IMR-90 (cell line): ENCODE results near the gene SMIM41. TPM values are rescaled to one million over a fixed set of nuclear protein-coding genes. Genes with fewer than 3 reads are reported as not detected.

Source experiments
- ATAC-seq: fragments of 200-7000 bp; cut with Tn5 transposase; 2 replicates; pipeline ENCODE4 v1.9.1; 2020; ENCODE audit warnings: low read depth, mild to moderate bottlenecking, moderate library complexity
- BruUV-seq: library from RNA; stranded (reverse); fragments of 400-500 nt; replicated peaks from 2 replicates; lab custom pipeline; 2021; lab: Mats Ljungman, UMichigan
- CTCF ChIA-PET: fragments of 300-600 bp; formaldehyde crosslinking; extraction: SDS; loops from one replicate; lab custom pipeline; 2021; ENCODE audit warnings: antibody characterized with exemption; lab: Yijun Ruan, JAX
- POLR2A ChIA-PET: fragments of 300-600 bp; sonication (Branson Sonifier 250); formaldehyde crosslinking; loops from one replicate; lab custom pipeline; 2022; ENCODE audit warnings: antibody characterized with exemption; ENCODE audit not compliant: unreplicated experiment; lab: Charles Lee
- DNase-seq: peaks from one replicate; pipeline ENCODE4 v3.0.0; 2013
- H2AFZ ChIP-seq: replicated peaks from 2 replicates; pipeline ENCODE3; 2013; ENCODE audit warnings: low read length, mild to moderate bottlenecking; ENCODE audit not compliant: poor library complexity
- H2AK5ac ChIP-seq: 2 replicates; pipeline ENCODE4 v1.6.1; 2013; ENCODE audit warnings: low read depth, low read length, inconsistent platforms
- H2AK9ac ChIP-seq: replicated peaks from 2 replicates; pipeline ENCODE3; 2013; ENCODE audit warnings: mild to moderate bottlenecking, low read depth, low read length, moderate library complexity; ENCODE audit not compliant: poor library complexity
- H2BK120ac ChIP-seq: 2 replicates; pipeline ENCODE4 v1.6.1; 2013; ENCODE audit warnings: low read depth, low read length, inconsistent platforms
- H2BK15ac ChIP-seq: 3 replicates; pipeline ENCODE4 v1.6.1; 2013; ENCODE audit warnings: low read depth, low read length, inconsistent platforms
- H2BK20ac ChIP-seq: 2 replicates; pipeline ENCODE4 v1.6.1; 2013; ENCODE audit warnings: low read depth, mild to moderate bottlenecking, inconsistent platforms, low read length, moderate library complexity
- H2BK5ac ChIP-seq: 2 replicates; pipeline ENCODE4 v1.6.1; 2013; ENCODE audit warnings: mild to moderate bottlenecking, low read depth, low read length, inconsistent platforms; ENCODE audit not compliant: poor library complexity, severe bottlenecking
- H3K14ac ChIP-seq: replicated peaks from 2 replicates; pipeline ENCODE4 v1.6.1; 2013; ENCODE audit warnings: low read depth, low read length, inconsistent platforms
- H3K18ac ChIP-seq: 2 replicates; pipeline ENCODE4 v1.6.1; 2013; ENCODE audit warnings: low read depth, low read length, control low read depth
- H3K23ac ChIP-seq: 2 replicates; pipeline ENCODE4 v1.6.1; 2013; ENCODE audit warnings: low read depth, low read length, inconsistent platforms
- H3K27ac ChIP-seq: 2 replicates; pipeline ENCODE4 v1.5.1; 2013; ENCODE audit warnings: mild to moderate bottlenecking, control low read depth, low read length; ENCODE audit not compliant: insufficient read depth
- H3K27me3 ChIP-seq: 2 replicates; pipeline ENCODE4 v1.6.1; 2013; ENCODE audit warnings: low read length; ENCODE audit not compliant: control insufficient read depth, insufficient read depth
- H3K36me3 ChIP-seq: 2 replicates; pipeline ENCODE4 v1.6.1; 2013; ENCODE audit warnings: low read length, mixed read lengths; ENCODE audit not compliant: control insufficient read depth, insufficient read depth
- H3K4ac ChIP-seq: 2 replicates; pipeline ENCODE4 v1.6.1; 2013; ENCODE audit warnings: low read depth, low read length, inconsistent platforms
- H3K4me1 ChIP-seq: 2 replicates; pipeline ENCODE4 v1.6.1; 2013; ENCODE audit warnings: low read length, mixed read lengths; ENCODE audit not compliant: control insufficient read depth, insufficient read depth
- H3K4me2 ChIP-seq: 2 replicates; pipeline ENCODE4 v1.6.1; 2013; ENCODE audit warnings: low read depth, mild to moderate bottlenecking, control low read depth, low read length, moderate library complexity
- H3K4me3 ChIP-seq: 2 replicates; pipeline ENCODE4 v1.5.1; 2013; ENCODE audit warnings: low read depth, mild to moderate bottlenecking, control low read depth, low read length, moderate library complexity; ENCODE audit not compliant: insufficient read depth
- H3K56ac ChIP-seq: 2 replicates; pipeline ENCODE4 v1.6.1; 2013; ENCODE audit warnings: low read length, inconsistent platforms; ENCODE audit not compliant: insufficient read depth; ENCODE audit errors: extremely low read depth
- H3K79me1 ChIP-seq, 2 experiments: 2 replicates each; pipeline ENCODE4 v1.6.1; 2013; ENCODE audit warnings: low read length in 2 of 2, inconsistent platforms in 1 of 2, low read depth in 1 of 2
- H3K9ac ChIP-seq: 2 replicates; pipeline ENCODE4 v1.6.1; 2013; ENCODE audit warnings: low read depth, low read length, control low read depth
- H3K9me1 ChIP-seq: 2 replicates; pipeline ENCODE4 v1.6.1; 2013; ENCODE audit warnings: low read length, inconsistent platforms; ENCODE audit not compliant: insufficient read depth
- H3K9me3 ChIP-seq: 2 replicates; pipeline ENCODE4 v1.6.1; 2013; ENCODE audit warnings: low read length; ENCODE audit not compliant: control insufficient read depth, insufficient read depth
- H4K20me1 ChIP-seq: 2 replicates; pipeline ENCODE4 v1.6.1; 2013; ENCODE audit warnings: low read length, inconsistent platforms; ENCODE audit not compliant: insufficient read depth
- H4K5ac ChIP-seq: 2 replicates; pipeline ENCODE4 v1.6.1; 2013; ENCODE audit warnings: mild to moderate bottlenecking, low read depth, low read length, control low read depth
- H4K8ac ChIP-seq, 2 experiments: 2 replicates each; pipeline ENCODE4 v1.6.1; 2013; ENCODE audit warnings: low read depth in 2 of 2, low read length in 2 of 2, control low read depth in 1 of 2, inconsistent platforms in 1 of 2
- H4K91ac ChIP-seq: 2 replicates; pipeline ENCODE4 v1.6.1; 2013; ENCODE audit warnings: low read depth, low read length, inconsistent platforms; ENCODE audit not compliant: insufficient read depth
- BHLHE40 ChIP-seq: fragments of 150-350 bp; IDR thresholded peaks from 2 replicates; pipeline ENCODE4 v1.6.1; 2016; ENCODE audit warnings: mild to moderate bottlenecking, low read depth, low read length
- CEBPB ChIP-seq: IDR thresholded peaks from 2 replicates; pipeline ENCODE4 v1.6.1; 2012; ENCODE audit warnings: low read depth, low read length, improper control_type of control experiment
- CHD1 ChIP-seq: IDR thresholded peaks from 2 replicates; pipeline ENCODE4 v1.6.1; 2012; ENCODE audit warnings: low read depth, low read length, improper control_type of control experiment
- FOS ChIP-seq: fragments of 150-350 bp; IDR thresholded peaks from 2 replicates; pipeline ENCODE4 v1.6.1; 2016; ENCODE audit warnings: low read depth, low read length
- MAFK ChIP-seq: IDR thresholded peaks from 2 replicates; pipeline ENCODE4 v1.6.1; 2012; ENCODE audit warnings: low read depth, low read length, improper control_type of control experiment
- MAZ ChIP-seq: IDR thresholded peaks from 2 replicates; pipeline ENCODE4 v1.6.1; 2012; ENCODE audit warnings: low read depth, mild to moderate bottlenecking, low read length, improper control_type of control experiment, moderate library complexity, borderline replicate concordance
- MXI1 ChIP-seq: IDR thresholded peaks from 2 replicates; pipeline ENCODE4 v1.6.1; 2012; ENCODE audit warnings: low read depth, mild to moderate bottlenecking, low read length, moderate library complexity, borderline replicate concordance
- NFE2L2 ChIP-seq: fragments of 150-350 bp; IDR thresholded peaks from 2 replicates; pipeline ENCODE4 v1.6.1; 2016; ENCODE audit warnings: low read depth, mild to moderate bottlenecking, low read length
- POLR2A ChIP-seq: IDR thresholded peaks from 2 replicates; pipeline ENCODE4 v1.6.1; 2012; ENCODE audit warnings: mild to moderate bottlenecking, low read depth, low read length
- RAD21 ChIP-seq: IDR thresholded peaks from 2 replicates; pipeline ENCODE4 v1.6.1; 2012; ENCODE audit warnings: low read length, improper control_type of control experiment
- RCOR1 ChIP-seq: IDR thresholded peaks from 2 replicates; pipeline ENCODE4 v1.6.1; 2012; ENCODE audit warnings: mild to moderate bottlenecking, low read length, improper control_type of control experiment; ENCODE audit not compliant: insufficient replicate concordance
- RFX5 ChIP-seq: IDR thresholded peaks from 2 replicates; pipeline ENCODE4 v1.8.0; 2012; ENCODE audit warnings: low read depth, mild to moderate bottlenecking, low read length, moderate library complexity
- SMC3 ChIP-seq: fragments of 150-350 bp; IDR thresholded peaks from 2 replicates; pipeline ENCODE4 v1.6.1; 2016; ENCODE audit warnings: low read depth, mild to moderate bottlenecking, antibody characterized with exemption, low read length, moderate library complexity
- USF2 ChIP-seq: fragments of 150-350 bp; IDR thresholded peaks from 2 replicates; pipeline ENCODE4 v1.6.1; 2017; ENCODE audit warnings: mild to moderate bottlenecking, antibody characterized with exemption, low read length, low read depth
- WGBS, 2 experiments: methylation state at CpG; one replicate each; pipeline versions ENCODE4 v1.1.5 to v1.1.7; 2013; ENCODE audit warnings: missing lambda C conversion rate in 2 of 2; ENCODE audit not compliant: insufficient read length in 1 of 2; ENCODE audit errors: extremely low coverage in 2 of 2; 5-methylcytosine and 5-hydroxymethylcytosine counted together
- dilution Hi-C: fragments of 300-500 bp; cut with HindIII; formaldehyde crosslinking; loops from one replicate; pipeline ENCODE4 v1.14.3; 2018; ENCODE audit warnings: low sequenced_read_pairs; ENCODE audit not compliant: unreplicated experiment
- in situ Hi-C: fragments of 300-500 bp; cut with MboI; formaldehyde crosslinking; loops from 3 replicates; pipeline ENCODE4 v1.14.3; 2019; ENCODE audit warnings: low sequenced_read_pairs, inconsistent platforms, mixed read lengths
- intact Hi-C: fragments of 100-400 bp; cut with micrococcal nuclease; formaldehyde crosslinking; loops from 2 replicates; pipeline ENCODE4 v1.10.0; 2022
- polyA plus RNA-seq, 3 experiments: library from polyadenylated mRNA; depleted of rRNA; stranded (reverse); fragments of >200 nt; gene quantifications; 2 replicates each; pipeline ENCODE4 v1.2.3, GENCODE V29; 2012; ENCODE audit warnings: low replicate concordance in 1 of 3
- total RNA-seq: library from RNA; depleted of rRNA; stranded (reverse); fragments of >200 nt; gene quantifications from 2 replicates; pipeline ENCODE4 v1.2.3, GENCODE V29; 2012
- TF ChIP-seq, protein P1 (sequence below): fragments of 150-350 bp; IDR thresholded peaks from 2 replicates; pipeline ENCODE4 v1.6.1; 2016; ENCODE audit warnings: low read depth, mild to moderate bottlenecking, low read length, moderate library complexity, borderline replicate concordance

SMIM41 gene
- total and polyA plus RNA-seq, 2 of the 4 experiments (the other 2 are of a cell fraction), result not detected

DNA sequence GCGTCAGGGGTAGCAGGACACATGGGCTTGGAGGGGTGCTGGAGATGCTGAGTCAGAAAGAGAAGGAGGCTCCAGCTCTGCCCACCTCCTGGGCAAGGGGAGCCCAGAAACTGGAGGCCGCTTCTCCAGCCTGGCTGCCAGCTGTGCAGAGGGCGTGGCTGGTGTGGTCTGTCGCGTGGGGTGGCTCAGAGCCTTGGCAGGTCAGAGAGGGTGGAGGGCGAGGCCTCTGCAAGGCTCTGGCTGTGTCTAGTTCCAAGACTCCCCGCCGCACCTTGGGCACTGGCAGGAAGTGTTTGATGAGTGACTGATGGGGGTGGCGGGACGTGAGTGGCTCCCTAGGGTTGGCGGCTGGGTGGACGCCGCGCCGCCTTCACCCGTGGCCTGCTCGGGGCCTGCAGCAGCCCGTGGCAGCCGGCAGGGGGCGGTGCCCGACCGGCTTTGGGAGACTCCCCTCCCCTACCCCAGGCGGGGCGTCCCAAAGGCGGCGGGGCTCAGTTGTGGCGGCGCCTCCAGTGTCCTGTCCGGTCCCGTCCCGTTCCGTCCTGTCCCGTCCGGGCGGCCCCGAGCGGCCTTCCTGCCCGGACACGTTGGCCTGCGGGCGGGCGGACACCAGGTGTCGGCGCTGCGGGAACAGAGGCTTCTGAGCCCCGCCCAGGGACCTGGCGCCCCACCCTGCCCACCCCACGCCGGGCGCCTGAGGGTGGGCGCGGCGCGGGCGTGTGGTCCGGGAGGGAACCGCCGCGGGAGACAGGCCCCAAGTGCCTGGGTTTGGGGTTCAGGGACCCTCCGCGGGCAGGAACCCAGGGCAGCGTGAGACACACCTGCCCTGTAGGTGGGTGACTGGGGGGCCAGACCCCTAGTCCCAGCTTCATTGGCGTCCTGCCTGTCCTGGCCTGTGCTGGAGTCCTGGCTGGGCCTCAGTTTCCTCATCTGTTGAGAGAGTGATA lies 72.6 kb downstream of the SMIM41 start:
- dilution Hi-C loops, result no loop called here
- Histone ChIP-seq H3K9me1 (peaks cover 27% of the 10 kb centered on the region), H3K23ac (no peak overlapping the region), H3K56ac (no peak overlapping the region), H3K9ac (no peak overlapping the region), H2BK5ac (no peak overlapping the region), H4K5ac (peak overlapping the region; percentile 62; the same call in 1 of the 2 replicates), H3K4me2 (no peak overlapping the region), H2AFZ (peak overlapping the region; percentile 94), H3K4me3 (0 out of 2 replicates have a peak overlapping the region, but pooled peaks have one; percentile 30), H3K27me3 (no peaks in the 10 kb centered on the region), H3K9me3 (no peaks in the 10 kb centered on the region), H3K27ac (no peak overlapping the region; the same call in 1 of the 2 replicates), H3K36me3 (no peaks in the 10 kb centered on the region), H3K4ac (peak overlapping the region; percentile 100), H4K20me1 (no peaks in the 10 kb centered on the region), H2AK5ac (peak overlapping the region; percentile 94), H4K91ac (peak overlapping the region; percentile 100), H3K18ac (no peak overlapping the region), H2AK9ac (peak overlapping the region; percentile 87), H3K14ac (peak overlapping the region; percentile 46; the same call in 1 of the 2 replicates), H2BK15ac (peak overlapping the region; percentile 95; the same call in 2 of the 3 replicates), H4K8ac (peak overlapping the region; percentile 67 to 84), H3K4me1 (peaks cover 23% of the 10 kb centered on the region), H2BK20ac (peak overlapping the region; percentile 67), H2BK120ac (peak overlapping the region; percentile 100), H3K79me1 (peaks cover 0 to 6% of the 10 kb centered on the region in 2 experiments; a peak in 1 of 4 replicates)
- ATAC-seq, result peak; percentile 58
- DNase-seq, result peak; percentile 41
- no TSS peak for BruUV-seq
- ChIA-PET CTCF (interaction anchor here (1.0 kb wide), 1 partner anchor 61 kb away, joined by 4 read pairs; no protein-coding TSS in a partner anchor), POLR2A (no interaction called here)
- intact Hi-C loops, result no loop called here
- in situ Hi-C loops, result loop anchor here (10.0 kb wide), 2 partner anchors 433 to 823 kb away; no protein-coding TSS in a partner anchor
- WGBS, 2 experiments, result 20% methylated on average over 5 of the region's 63 CpGs; no CpG with 5 or more reads in 1 of the 2 experiments
- TF ChIP-seq CHD1 (no peak), POLR2A (no peak), RFX5 (no peak), MXI1 (no peak), USF2 (no peak), NFE2L2 (no peak), RAD21 (peak; percentile 79), BHLHE40 (no peak), SMC3 (peak; percentile 54), MAFK (no peak), CEBPB (no peak), MAZ (peak; percentile 77; the same call in 1 of the 2 replicates), FOS (no peak), RCOR1 (no peak)
- TF ChIP-seq, protein P1, sequence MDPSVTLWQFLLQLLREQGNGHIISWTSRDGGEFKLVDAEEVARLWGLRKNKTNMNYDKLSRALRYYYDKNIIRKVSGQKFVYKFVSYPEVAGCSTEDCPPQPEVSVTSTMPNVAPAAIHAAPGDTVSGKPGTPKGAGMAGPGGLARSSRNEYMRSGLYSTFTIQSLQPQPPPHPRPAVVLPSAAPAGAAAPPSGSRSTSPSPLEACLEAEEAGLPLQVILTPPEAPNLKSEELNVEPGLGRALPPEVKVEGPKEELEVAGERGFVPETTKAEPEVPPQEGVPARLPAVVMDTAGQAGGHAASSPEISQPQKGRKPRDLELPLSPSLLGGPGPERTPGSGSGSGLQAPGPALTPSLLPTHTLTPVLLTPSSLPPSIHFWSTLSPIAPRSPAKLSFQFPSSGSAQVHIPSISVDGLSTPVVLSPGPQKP, result no peak
